GM21381 (cell line): ENCODE results near the gene PFDN1.
"Not testable (repeated sequence)": the region's sequence is repeated elsewhere in the genome, so short reads cannot be mapped to it uniquely, and the experiment has no call there.

ENCODE experiments used
- ATAC-seq: cut with Tn5 transposase; IDR thresholded peaks from one replicate; pipeline ENCODE4 v1.9.1; 2021; ENCODE audit warnings: mild to moderate bottlenecking, moderate library complexity; ENCODE audit not compliant: unreplicated experiment

Gene PFDN1

DNA sequence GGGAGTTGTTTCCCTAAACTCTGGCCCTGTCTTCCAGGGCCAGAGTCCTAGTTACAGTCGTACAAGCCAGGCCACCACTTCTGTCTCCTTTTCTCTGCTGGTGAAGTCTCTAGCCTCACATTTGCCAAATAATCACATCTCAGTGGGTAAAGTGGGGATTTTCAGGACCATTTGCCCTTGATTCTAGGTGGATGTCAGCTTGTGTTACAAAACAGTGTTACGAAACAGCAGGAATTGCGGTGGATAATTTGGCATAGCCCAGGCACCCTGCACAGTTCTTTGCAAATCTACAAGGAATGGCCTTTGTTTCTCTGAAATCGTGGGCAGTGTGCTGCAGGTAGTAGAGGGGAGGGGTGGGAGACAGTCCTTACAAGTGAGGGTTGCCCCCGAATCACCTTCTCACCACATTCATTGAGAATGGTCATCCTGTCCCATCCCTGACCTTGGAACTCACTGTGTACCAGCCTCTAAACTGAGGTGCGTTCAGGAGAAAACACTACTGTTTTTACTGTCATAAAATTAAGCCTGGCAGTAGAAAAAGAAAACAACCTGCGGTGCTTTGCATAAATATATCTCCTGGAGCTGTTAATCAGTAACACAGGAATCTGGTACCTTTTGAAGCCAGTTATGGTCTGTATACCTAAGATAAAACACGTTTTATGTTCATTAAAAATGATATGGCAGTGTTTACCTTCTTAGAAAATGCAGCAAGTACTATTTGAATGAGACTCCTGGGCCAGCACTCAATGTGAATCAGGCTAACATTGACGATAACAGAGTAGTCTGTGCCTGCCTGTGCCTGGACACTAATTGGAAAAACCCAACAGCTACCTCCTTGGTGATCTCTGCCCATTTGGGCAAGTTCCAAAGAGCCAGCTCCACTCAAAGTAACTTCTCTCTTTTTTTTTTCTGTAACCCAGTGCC is 83.6 kb downstream of the PFDN1 start:
- peak; percentile 14 for ATAC-seq

DNA sequence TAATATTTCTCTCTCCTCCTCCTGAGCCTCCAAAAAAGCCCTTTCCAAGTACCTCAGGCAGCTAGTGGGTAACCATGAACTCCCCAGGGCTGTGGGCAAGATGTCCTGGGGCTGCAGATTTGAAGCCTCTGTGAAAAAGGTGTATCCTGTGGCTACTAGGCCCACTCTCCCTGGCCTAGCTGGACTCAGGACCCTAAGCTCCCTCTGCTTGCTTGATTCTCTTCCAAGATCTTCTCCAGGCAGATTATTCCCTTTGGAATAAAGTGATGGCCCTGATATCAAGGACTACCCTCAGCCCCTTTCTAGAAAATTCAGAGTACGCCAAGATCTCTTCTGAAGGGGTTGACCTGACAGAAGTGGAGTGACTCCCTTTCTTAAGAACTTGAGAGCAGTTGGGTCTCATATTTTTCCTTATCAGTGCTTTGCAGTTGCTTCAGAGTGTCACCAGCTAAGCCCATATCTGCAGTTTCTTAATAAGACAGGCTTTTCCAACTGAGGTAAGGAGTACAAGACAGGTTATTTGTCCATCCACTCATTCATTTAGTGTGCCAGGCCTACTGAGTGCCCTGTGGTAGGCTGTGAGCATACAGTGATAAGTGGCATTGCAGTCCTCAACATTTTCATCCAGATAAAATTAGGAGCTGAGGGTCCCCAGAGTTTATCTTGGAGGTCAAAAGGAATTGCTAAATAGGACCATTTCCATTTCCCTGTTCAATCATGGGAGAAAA is 85.4 kb downstream of the PFDN1 start:
- no peak for ATAC-seq

DNA sequence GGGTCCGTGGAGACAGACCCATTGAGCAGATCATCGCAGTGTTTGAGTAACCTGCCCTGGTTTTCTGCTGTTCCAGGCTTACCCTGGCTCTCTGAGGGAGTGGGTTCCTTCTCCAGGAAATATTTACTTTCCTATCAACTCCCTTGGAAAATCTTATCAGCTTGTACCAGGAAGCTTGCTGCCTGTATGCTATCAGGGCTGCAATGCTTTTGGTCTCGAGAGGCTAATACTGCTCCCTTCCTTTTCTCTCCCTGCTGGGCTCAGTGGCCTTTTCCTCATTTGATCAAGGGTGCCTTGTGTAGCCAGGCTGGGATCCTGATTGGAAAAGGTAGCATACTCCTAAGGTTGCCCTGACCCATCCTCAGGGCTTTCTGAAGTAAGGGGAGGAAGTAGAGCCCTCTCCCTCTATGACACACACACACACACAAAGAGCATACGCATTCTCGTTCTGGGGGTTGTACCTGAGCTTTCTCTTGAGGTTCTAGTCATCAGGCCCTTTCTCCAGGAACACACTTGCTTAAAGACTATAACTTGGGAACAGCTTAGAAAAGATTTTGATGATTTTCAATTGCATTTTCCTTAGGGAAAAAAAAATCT is 86.3 kb downstream of the PFDN1 start:
- no peak for ATAC-seq

DNA sequence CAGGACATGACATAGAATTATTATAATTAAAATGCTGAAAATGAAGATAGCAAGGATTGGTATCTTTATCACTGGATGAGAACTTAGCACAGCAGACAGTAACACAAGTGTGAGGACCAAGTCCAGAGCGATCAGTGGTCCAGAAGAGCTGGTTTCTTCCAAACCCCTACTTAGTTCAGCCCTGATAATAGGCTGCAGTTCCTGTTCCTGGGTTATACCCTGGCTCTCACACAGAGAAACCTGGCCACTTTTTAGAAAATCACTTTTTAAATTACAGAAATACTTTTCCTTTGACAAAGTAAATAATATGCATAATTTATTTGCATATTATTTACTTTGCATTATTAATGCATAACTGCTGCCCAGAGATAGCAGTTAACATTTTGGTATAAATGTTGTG is 87.6 kb downstream of the PFDN1 start:
- no peak for ATAC-seq

DNA sequence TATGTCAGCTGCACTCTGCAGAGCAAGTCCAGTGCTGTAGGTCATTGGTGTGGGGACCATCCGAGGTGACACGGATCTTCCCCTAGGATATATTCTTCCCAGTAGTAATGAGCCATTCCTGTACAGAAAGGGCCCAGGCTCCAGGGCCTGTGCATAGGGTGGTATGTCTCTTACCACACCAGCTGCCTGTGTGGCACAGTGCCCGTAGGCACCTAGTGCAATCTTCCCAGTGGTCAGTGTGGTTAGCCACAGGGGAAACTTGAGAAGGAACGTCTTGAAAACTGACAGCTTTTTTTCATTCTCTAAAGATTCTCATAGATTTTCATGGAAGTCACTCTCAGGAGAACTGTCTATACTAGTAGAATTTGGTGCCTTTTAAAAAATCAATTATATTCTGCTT is 88.1 kb downstream of the PFDN1 start:
- ATAC-seq = peak; percentile 43

DNA sequence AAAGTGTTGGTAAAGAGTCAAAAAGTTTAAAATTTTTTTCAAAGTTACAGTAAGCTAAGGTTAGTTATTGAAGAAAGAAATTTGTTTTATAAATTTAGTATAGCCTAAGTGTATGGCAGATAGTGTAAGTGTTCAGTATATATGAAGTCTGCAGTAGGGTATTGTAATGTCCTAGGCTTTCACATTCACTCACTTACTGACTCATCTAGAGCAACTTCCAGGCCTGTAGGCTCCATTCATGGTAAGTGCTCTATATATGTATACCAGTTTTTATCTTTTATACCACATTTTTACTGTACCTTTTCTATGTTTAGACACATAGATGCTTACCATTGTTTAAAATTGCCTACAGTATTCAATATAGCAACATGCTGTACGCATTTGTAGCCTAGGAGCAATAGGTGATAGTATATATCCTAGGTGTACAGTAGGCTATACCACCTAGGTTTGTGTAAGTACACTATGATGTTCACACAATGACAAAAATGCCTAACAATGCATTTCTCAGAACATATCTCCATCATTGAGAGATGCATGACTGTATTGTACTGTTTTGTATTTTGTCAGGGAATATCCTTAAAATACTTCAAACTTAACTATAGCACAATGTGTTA is 89.4 kb downstream of the PFDN1 start:
- ATAC-seq = no peak

DNA sequence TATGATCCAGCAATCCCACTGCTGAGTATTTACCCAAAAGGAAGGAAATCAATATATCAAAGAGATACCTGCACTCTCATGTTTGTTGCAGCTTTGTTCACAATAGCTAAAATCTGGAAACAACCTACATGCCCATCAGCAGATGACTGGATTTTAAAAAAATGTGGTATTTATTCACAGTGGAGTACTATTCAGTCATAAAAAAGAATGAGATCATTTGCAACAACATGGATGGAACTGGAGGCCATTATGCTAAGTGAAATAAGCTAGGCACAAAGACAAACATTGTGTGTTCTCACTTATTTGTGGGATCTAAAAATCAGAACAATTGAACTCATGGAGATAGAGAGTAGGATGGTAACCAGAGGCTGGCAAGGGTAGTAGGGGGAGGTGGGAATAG is 94.8 kb downstream of the PFDN1 start:
- ATAC-seq = no peak

DNA sequence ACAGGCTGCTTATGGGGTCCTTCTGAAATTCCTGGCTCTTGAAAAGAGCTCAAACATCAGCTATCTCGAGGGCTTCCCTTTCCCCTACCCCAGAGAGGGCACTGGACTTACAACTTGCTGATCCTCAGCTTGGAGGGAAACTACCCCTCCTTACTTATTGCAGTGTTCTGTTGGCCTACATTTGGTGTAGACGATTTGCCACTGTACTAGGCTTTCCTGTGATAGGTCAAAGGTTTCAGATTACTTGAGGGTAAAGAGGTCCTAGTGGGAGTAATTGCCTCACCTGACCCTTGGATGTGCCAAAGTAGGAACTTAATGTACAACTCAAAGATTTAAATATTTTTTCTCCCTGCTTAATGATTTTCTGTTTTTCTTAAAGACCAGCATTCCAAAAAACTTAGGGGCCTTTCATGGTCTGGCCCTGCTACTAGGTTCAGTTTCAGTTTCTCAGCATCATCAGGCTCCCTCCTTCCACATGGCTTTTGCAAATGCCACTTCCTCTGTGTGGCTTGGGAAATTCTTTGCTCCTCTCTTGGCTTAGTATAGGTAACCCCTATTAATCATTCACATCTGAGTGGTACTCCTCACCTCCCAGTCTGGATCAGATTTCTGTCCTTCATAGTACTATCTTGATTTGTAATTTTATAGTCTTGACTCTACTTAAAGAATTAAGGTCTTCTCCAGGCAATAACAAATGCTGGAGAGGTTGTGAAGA is 95.5 kb downstream of the PFDN1 start:
- peak; percentile 68 for ATAC-seq

DNA sequence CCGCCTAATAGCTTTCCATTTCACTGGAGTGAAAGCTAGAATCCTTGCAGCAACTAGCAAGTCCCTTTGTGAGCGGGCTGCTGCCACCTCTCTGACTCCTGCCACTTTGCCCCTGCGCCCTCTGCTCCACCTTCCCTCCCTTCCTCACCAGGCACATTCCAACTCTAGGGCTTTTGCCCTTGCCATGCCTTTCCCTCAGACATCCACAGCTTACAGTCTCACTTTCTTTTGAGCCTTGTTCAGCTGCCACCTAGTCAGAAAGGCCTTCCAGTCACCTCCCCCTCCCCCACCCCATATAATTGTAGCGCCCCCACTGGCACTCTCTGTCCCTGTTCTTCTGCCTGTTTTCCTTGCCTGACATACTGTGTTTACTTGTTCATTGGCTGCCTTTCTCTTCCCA is 96.9 kb downstream of the PFDN1 start:
- no peak for ATAC-seq

DNA sequence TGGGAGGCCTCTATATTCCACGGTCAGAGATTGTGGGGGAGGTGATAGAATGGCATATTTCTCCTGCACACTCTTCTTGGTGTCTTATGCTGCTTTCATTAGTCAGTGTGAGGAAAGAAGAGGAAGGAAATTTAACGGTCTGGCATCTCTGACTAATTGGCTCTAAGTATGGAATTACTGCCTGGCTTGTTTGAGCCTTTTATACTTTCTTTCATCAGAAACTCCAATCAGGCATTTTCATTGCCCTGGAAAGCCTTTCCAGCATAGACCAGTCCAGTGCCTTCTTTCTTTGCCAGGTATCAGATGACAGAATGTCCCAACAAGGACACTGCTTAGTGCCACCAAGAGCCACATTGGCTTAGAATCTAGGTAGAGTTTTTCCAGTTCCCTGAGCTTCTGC is 97.7 kb downstream of the PFDN1 start:
- no peak for ATAC-seq

DNA sequence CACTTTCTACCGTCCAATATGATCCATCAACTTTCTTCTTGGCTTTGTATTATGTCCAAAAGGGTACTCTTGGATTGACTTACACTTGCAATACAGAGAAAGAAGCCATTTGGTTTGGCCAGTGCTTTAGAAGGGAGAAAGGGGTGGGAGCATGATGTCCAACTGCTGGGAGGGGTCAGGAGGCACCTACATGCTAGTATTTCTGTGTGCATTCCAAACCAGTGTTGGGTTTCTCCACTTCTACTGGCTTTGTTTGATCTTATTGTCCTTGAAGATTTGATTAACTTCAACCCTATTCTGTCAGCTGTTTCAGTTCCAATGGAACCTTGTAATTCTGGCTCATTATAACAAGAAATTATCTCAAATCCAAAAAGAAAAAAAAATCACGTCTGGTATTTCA is 100.3 kb downstream of the PFDN1 start:
- no peak for ATAC-seq

DNA sequence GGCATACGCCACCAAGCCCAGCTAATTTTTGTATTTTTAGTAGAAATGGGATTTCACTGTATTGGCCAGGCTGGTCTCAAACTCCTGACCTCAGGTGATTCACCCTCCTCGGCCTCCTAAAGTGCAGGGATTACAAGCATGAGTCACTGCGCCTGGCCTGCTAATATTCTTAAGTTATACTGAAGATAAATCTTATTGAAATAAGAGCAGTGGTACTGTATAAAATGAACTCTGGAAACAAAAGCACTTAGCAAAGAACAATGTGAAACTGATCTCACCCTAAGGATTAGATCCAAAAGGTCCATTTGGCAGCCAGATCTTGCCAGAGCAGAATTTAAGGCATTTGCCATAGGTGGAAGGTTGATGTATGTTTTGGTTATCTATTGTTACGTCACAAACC is 100.8 kb downstream of the PFDN1 start:
- no peak for ATAC-seq

DNA sequence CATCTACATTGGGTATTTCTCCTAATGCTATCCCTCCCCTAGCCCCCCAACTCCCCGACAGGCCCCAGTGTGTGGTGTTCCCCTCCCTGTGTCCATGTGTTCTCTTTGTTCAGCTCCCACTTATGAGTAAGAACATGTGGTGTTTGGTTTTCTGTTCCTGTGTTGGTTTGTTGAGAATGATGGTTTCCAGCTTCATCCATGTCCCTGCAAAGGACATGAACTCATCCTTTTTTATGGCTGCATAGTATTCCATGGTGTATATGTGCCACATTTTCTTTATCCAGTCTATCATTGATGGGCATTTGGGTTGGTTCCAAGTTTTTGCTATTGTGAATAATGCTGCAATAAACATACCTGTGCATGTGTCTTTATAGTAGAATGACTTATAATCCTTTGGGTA is 104.0 kb downstream of the PFDN1 start:
- not testable (repeated sequence) for ATAC-seq

DNA sequence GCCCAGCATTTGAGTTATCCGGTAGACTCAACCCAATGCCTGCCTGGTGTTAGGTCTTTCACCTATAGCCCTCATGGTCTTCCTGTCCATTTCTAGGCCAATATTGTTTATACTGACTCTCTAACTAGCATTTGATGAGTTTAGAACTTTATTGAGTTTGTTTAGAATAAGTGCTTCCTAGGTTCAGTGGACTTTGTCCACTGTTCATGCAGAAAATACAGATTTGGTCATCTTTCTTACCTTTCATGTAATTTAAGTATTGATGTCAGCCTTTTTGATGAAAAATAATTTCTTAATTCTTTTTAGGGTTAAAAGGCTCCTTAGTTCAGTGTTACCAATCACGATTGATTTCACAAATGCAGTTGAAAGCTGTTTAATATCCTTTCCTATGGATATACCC is 105.9 kb downstream of the PFDN1 start:
- no peak for ATAC-seq

DNA sequence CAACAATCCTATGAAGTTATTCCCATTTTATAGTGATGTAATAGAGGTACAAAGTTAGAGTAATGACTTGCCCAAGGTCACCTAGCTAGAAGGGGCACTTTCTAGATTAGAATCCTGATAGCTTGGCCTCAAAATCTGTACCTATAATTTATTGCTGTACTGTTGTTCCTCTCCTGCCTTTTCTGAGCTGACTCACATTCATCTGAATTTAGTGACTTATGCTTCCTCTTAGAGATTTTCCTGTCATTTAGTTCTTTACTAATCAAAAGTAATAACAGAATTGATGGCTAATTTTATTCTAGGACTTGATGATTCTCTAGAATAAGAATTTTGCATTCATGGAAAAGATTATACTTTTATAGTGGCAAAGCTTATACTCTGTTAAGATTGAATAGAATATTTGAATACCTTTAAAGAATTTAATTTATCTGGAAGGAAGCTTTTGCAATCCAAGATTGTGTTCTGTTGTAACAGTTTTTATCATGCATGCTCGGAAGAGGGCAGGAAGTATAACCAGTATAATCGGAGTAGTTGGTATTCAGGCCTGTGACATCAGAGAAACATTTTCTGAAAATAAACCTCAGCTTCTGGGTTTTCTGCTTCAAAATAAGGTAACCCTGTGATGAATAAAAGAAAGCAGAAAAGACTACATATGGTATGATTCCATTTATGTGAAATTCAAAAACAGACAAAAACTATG is 106.6 kb downstream of the PFDN1 start:
- no peak for ATAC-seq
